ENCODE results near the gene LCK.

- no peak for TF ChIP-seq EZH2 (IDR thresholded peaks at IDR 0.05; ENCODE audit: borderline replicate concordance, insufficient read depth, low read depth, low read length, poor library complexity, severe bottlenecking)
- no peak for TF ChIP-seq CTCF (IDR thresholded peaks at IDR 0.05)
Measured at GRCh38 chr1:32205401-32206370, 45.4 kb upstream of the LCK start, which contains the start of gene IQCC.

Data from B cell (primary cell).